ENCODE measurements around the gene KIAA0825. TPM values are rescaled to one million over a fixed set of nuclear protein-coding genes. Genes with fewer than 3 reads are reported as not detected.

KIAA0825 gene
- total RNA-seq, 1 experiment from 2014 or later = 1.3 TPM

DNA sequence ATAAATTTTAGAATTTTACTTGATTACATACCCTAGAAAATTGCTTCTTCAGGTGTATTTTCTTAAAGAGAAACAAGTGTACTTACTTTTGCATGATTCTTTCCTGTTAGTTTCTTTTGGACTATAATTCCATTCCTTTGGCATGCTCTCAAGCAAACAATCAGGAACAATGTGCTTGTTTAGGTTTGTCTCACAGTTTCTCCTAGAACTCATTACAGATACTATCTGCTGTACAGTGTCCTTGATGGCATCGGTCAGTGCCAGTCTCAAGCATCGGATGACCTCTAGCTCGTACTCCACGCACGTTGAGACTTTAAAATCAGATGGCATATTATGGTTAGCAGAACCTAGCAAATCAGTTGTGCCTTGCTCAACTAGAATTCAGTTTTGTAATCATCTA, 214.9 kb downstream of the KIAA0825 start:
- no peak overlapping the region for H3K4me3 Mint-ChIP-seq

DNA sequence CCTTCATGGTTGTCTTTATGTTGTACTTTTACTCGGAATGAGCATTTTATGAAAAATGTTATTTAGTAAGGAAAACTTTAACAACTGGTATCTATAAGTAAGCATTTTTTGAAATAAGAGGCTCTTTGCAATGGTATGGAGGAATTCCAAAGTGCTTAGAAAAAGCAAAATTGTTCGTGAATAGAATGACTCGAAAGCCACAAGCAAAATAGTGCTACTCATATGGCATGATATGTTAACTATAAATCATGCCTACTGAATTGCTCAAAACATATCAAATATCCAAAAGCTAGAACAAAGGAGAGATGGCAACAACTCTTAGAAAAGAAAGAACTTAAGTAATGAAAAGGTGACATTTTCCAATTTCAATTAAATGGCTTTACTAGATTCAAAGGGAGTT, 216.3 kb downstream of the KIAA0825 start:
- H3K36me3 Mint-ChIP-seq = peaks cover 11% of the 10 kb centered on the region; the same call in 1 of the 2 replicates
- H3K4me3 Mint-ChIP-seq = no peak overlapping the region
- H3K9me3 Mint-ChIP-seq = peaks cover 12% of the 10 kb centered on the region
- H3K27ac Mint-ChIP-seq = no peak overlapping the region
- ChIA-PET POLR2A (no interaction called here), CTCF (no interaction called here)
- no peak for TF ChIP-seq TEAD4 (CRISPR knock-in tag; IDR thresholded peaks at IDR 0.05)
- ATAC-seq (no peak), DNase-seq (ENCODE audit: low spot score) (no peak)
- H3K27me3 Mint-ChIP-seq (ENCODE audit: low read depth) = no peaks in the 10 kb centered on the region
- H3K4me1 Mint-ChIP-seq = peaks cover 16% of the 10 kb centered on the region

More for the DNA sequence above, 214.9 kb downstream of the KIAA0825 start:
- Mint-ChIP-seq H3K4me1 (peaks cover 12% of the 10 kb centered on the region), H3K9me3 (no peaks in the 10 kb centered on the region), H3K36me3 (no peaks in the 10 kb centered on the region), H3K27me3 (ENCODE audit: low read depth) (no peaks in the 10 kb centered on the region), H3K27ac (no peak overlapping the region)
- ChIA-PET POLR2A (no interaction called here), CTCF (no interaction called here)
- DNase-seq (ENCODE audit: low spot score) = no peak
- TF ChIP-seq, protein P1, sequence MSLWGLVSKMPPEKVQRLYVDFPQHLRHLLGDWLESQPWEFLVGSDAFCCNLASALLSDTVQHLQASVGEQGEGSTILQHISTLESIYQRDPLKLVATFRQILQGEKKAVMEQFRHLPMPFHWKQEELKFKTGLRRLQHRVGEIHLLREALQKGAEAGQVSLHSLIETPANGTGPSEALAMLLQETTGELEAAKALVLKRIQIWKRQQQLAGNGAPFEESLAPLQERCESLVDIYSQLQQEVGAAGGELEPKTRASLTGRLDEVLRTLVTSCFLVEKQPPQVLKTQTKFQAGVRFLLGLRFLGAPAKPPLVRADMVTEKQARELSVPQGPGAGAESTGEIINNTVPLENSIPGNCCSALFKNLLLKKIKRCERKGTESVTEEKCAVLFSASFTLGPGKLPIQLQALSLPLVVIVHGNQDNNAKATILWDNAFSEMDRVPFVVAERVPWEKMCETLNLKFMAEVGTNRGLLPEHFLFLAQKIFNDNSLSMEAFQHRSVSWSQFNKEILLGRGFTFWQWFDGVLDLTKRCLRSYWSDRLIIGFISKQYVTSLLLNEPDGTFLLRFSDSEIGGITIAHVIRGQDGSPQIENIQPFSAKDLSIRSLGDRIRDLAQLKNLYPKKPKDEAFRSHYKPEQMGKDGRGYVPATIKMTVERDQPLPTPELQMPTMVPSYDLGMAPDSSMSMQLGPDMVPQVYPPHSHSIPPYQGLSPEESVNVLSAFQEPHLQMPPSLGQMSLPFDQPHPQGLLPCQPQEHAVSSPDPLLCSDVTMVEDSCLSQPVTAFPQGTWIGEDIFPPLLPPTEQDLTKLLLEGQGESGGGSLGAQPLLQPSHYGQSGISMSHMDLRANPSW (CRISPR knock-in tag; conservative IDR thresholded peaks at IDR 0.05; ENCODE audit: low read depth) = no peak
- TF ChIP-seq, protein P2, sequence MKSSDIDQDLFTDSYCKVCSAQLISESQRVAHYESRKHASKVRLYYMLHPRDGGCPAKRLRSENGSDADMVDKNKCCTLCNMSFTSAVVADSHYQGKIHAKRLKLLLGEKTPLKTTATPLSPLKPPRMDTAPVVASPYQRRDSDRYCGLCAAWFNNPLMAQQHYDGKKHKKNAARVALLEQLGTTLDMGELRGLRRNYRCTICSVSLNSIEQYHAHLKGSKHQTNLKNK (CRISPR knock-in tag; IDR thresholded peaks at IDR 0.05) = no peak
- TF ChIP-seq JAZF1 (CRISPR knock-in tag; IDR thresholded peaks at IDR 0.05) (no peak), ATF1 (CRISPR knock-in tag; IDR thresholded peaks at IDR 0.05) (no peak)
- TF ChIP-seq, protein P3, sequence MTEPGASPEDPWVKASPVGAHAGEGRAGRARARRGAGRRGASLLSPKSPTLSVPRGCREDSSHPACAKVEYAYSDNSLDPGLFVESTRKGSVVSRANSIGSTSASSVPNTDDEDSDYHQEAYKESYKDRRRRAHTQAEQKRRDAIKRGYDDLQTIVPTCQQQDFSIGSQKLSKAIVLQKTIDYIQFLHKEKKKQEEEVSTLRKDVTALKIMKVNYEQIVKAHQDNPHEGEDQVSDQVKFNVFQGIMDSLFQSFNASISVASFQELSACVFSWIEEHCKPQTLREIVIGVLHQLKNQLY (CRISPR knock-in tag; IDR thresholded peaks at IDR 0.05) = no peak
- TF ChIP-seq, protein P4, sequence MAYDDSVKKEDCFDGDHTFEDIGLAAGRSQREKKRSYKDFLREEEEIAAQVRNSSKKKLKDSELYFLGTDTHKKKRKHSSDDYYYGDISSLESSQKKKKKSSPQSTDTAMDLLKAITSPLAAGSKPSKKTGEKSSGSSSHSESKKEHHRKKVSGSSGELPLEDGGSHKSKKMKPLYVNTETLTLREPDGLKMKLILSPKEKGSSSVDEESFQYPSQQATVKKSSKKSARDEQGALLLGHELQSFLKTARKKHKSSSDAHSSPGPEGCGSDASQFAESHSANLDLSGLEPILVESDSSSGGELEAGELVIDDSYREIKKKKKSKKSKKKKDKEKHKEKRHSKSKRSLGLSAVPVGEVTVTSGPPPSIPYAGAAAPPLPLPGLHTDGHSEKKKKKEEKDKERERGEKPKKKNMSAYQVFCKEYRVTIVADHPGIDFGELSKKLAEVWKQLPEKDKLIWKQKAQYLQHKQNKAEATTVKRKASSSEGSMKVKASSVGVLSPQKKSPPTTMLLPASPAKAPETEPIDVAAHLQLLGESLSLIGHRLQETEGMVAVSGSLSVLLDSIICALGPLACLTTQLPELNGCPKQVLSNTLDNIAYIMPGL (CRISPR knock-in tag; IDR thresholded peaks at IDR 0.05) = no peak
- TF ChIP-seq, protein P5, sequence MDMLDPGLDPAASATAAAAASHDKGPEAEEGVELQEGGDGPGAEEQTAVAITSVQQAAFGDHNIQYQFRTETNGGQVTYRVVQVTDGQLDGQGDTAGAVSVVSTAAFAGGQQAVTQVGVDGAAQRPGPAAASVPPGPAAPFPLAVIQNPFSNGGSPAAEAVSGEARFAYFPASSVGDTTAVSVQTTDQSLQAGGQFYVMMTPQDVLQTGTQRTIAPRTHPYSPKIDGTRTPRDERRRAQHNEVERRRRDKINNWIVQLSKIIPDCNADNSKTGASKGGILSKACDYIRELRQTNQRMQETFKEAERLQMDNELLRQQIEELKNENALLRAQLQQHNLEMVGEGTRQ (CRISPR knock-in tag; IDR thresholded peaks at IDR 0.05) = no peak
- no peak for ATAC-seq

DNA sequence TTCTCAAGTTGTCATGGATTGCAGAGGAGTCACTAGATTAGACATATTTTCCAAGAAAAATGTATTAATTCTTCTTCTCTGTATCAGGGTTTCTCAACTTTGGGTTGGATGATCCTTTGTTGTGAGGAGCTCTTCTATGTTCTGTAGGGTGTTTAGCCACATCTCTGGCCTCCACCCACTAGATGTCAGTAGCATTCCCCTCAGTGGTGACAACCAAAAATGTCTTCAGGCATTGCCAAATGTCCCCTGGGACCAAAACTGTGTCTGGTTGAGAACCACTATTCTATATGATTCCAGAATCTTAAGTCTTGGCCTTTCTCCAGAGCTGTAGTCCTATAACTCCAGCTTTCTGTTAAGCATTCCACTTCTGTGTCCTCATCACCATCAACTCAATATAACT, 220.9 kb downstream of the KIAA0825 start:
- H3K4me1 Mint-ChIP-seq = peaks cover 21% of the 10 kb centered on the region
- peaks cover 11% of the 10 kb centered on the region; the same call in 1 of the 2 replicates for H3K36me3 Mint-ChIP-seq
- ChIA-PET CTCF (interaction anchor here (0.6 kb wide), 1 partner anchor 13 kb away, joined by 3 read pairs; no protein-coding TSS in a partner anchor), POLR2A (no interaction called here)
- ATAC-seq = no peak
- no peak for DNase-seq (ENCODE audit: low spot score)
- H3K27ac Mint-ChIP-seq = no peak overlapping the region
- H3K4me3 Mint-ChIP-seq = no peak overlapping the region
- H3K27me3 Mint-ChIP-seq (ENCODE audit: low read depth) = no peaks in the 10 kb centered on the region
- H3K9me3 Mint-ChIP-seq = peaks cover 13% of the 10 kb centered on the region
- TF ChIP-seq SOX15 (CRISPR knock-in tag; IDR thresholded peaks at IDR 0.05) (no peak), ZNF232 (CRISPR knock-in tag; IDR thresholded peaks at IDR 0.05) (no peak), ATF1 (CRISPR knock-in tag; IDR thresholded peaks at IDR 0.05) (no peak)
- TF ChIP-seq, protein P6, sequence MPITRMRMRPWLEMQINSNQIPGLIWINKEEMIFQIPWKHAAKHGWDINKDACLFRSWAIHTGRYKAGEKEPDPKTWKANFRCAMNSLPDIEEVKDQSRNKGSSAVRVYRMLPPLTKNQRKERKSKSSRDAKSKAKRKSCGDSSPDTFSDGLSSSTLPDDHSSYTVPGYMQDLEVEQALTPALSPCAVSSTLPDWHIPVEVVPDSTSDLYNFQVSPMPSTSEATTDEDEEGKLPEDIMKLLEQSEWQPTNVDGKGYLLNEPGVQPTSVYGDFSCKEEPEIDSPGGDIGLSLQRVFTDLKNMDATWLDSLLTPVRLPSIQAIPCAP (CRISPR knock-in tag; IDR thresholded peaks at IDR 0.05) = no peak
- TF ChIP-seq, protein P7, sequence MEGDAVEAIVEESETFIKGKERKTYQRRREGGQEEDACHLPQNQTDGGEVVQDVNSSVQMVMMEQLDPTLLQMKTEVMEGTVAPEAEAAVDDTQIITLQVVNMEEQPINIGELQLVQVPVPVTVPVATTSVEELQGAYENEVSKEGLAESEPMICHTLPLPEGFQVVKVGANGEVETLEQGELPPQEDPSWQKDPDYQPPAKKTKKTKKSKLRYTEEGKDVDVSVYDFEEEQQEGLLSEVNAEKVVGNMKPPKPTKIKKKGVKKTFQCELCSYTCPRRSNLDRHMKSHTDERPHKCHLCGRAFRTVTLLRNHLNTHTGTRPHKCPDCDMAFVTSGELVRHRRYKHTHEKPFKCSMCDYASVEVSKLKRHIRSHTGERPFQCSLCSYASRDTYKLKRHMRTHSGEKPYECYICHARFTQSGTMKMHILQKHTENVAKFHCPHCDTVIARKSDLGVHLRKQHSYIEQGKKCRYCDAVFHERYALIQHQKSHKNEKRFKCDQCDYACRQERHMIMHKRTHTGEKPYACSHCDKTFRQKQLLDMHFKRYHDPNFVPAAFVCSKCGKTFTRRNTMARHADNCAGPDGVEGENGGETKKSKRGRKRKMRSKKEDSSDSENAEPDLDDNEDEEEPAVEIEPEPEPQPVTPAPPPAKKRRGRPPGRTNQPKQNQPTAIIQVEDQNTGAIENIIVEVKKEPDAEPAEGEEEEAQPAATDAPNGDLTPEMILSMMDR (IDR thresholded peaks at IDR 0.05) = no peak
- TF ChIP-seq, protein P8, sequence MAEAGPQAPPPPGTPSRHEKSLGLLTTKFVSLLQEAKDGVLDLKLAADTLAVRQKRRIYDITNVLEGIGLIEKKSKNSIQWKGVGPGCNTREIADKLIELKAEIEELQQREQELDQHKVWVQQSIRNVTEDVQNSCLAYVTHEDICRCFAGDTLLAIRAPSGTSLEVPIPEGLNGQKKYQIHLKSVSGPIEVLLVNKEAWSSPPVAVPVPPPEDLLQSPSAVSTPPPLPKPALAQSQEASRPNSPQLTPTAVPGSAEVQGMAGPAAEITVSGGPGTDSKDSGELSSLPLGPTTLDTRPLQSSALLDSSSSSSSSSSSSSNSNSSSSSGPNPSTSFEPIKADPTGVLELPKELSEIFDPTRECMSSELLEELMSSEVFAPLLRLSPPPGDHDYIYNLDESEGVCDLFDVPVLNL (CRISPR knock-in tag; IDR thresholded peaks at IDR 0.05; ENCODE audit: borderline replicate concordance, low read depth) = no peak
- TF ChIP-seq, protein P5 (CRISPR knock-in tag; IDR thresholded peaks at IDR 0.05) = no peak
- TF ChIP-seq, protein P9, sequence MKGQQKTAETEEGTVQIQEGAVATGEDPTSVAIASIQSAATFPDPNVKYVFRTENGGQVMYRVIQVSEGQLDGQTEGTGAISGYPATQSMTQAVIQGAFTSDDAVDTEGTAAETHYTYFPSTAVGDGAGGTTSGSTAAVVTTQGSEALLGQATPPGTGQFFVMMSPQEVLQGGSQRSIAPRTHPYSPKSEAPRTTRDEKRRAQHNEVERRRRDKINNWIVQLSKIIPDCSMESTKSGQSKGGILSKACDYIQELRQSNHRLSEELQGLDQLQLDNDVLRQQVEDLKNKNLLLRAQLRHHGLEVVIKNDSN (CRISPR knock-in tag; IDR thresholded peaks at IDR 0.05) = no peak
